ENCODE results near the gene HJV.
"Not testable (repeated sequence)": the region's sequence is repeated elsewhere in the genome, so short reads cannot be mapped to it uniquely, and the experiment has no call there.

The HJV gene

GRCh38 chr1:146021622-146022402 lies at the start of gene HJV:
HJV (minus strand) TSS chr1:146021735; CDS start chr1:146020231, 1,504 bp downstream.
- DNase-seq (ENCODE audit: low spot score), result no peak

GRCh38 chr1:146059148-146059547 lies 37.6 kb upstream of the HJV start:
- not testable (repeated sequence) for DNase-seq (ENCODE audit: low spot score)

GRCh38 chr1:146051852-146052676 lies 30.5 kb upstream of the HJV start:
- DNase-seq (ENCODE audit: low spot score), result peak; percentile 96

GRCh38 chr1:146051452-146051851 lies 29.9 kb upstream of the HJV start:
- DNase-seq (ENCODE audit: low spot score), result no peak

GRCh38 chr1:146050652-146050963 lies 29.1 kb upstream of the HJV start:
- not testable (repeated sequence) for DNase-seq (ENCODE audit: low spot score)

- DNase-seq (ENCODE audit: low spot score), result not testable (repeated sequence)
These were observed 28.5 kb upstream of the HJV start for GRCh38 chr1:146049866-146050651.

- no peak for DNase-seq (ENCODE audit: low spot score)
These were observed 27.9 kb upstream of the HJV start for GRCh38 chr1:146049436-146049835.

- DNase-seq (ENCODE audit: low spot score), result not testable (repeated sequence)
These were observed 27.1 kb upstream of the HJV start for GRCh38 chr1:146048514-146049115.

- DNase-seq (ENCODE audit: low spot score), result no peak
These were observed 25.1 kb upstream of the HJV start for GRCh38 chr1:146046664-146047063.

GRCh38 chr1:146039844-146040194 lies 18.3 kb upstream of the HJV start:
- DNase-seq (ENCODE audit: low spot score), result no peak

- DNase-seq (ENCODE audit: low spot score), result peak; percentile 89
These were observed 15.6 kb upstream of the HJV start for GRCh38 chr1:146036965-146037646.

- peak; percentile 76 for DNase-seq (ENCODE audit: low spot score)
These were observed 14.9 kb upstream of the HJV start for GRCh38 chr1:146036241-146036964.

GRCh38 chr1:146035048-146035423 lies 13.5 kb upstream of the HJV start:
- DNase-seq (ENCODE audit: low spot score), result no peak

GRCh38 chr1:146032631-146033219 lies 11.2 kb upstream of the HJV start:
- DNase-seq (ENCODE audit: low spot score), result peak; percentile 68

GRCh38 chr1:146031476-146031875 lies 9.9 kb upstream of the HJV start:
- no peak for DNase-seq (ENCODE audit: low spot score)

- no peak for DNase-seq (ENCODE audit: low spot score)
These were observed 7.6 kb upstream of the HJV start for GRCh38 chr1:146029117-146029516.

GRCh38 chr1:146026650-146027049 lies 5.1 kb upstream of the HJV start:
- DNase-seq (ENCODE audit: low spot score), result not testable (repeated sequence)

GRCh38 chr1:146025787-146026495 lies 4.4 kb upstream of the HJV start:
- DNase-seq (ENCODE audit: low spot score), result not testable (repeated sequence)

GRCh38 chr1:146022403-146023127 lies 1.0 kb upstream of the HJV start:
- DNase-seq (ENCODE audit: low spot score), result no peak
